Neural cell (in vitro differentiated cells): ENCODE results near the gene ATP6V1F. TPM values are rescaled to one million over a fixed set of nuclear protein-coding genes. Genes with fewer than 3 reads are reported as not detected.

Source experiments
- H2AFZ ChIP-seq: fragments of 200-600, 300-800 bp; sonication (generic), shearing (Covaris generic); 2 replicates; pipeline ENCODE4 v1.6.0; 2014; ENCODE audit warnings: low read depth, mild to moderate bottlenecking, antibody characterized with exemption, low read length, moderate library complexity
- H3F3A ChIP-seq: fragments of 200-600 bp; shearing (Covaris generic); 2 replicates; pipeline ENCODE4 v1.6.1; 2016; ENCODE audit warnings: mild to moderate bottlenecking, moderate library complexity, mixed read lengths, antibody characterized with exemption, low read length; ENCODE audit not compliant: insufficient read depth, poor library complexity, severe bottlenecking
- H3K27ac ChIP-seq: fragments of 200-600, 300-800 bp; sonication (generic), shearing (Covaris generic); 2 replicates; pipeline ENCODE4 v1.5.1; 2014; ENCODE audit warnings: mild to moderate bottlenecking, low read length, moderate library complexity
- H3K27me3 ChIP-seq: fragments of 300-800, 200-600 bp; sonication (generic), shearing (Covaris generic); 2 replicates; pipeline ENCODE4 v1.6.0; 2014; ENCODE audit warnings: mild to moderate bottlenecking, low read depth, low read length, moderate library complexity; ENCODE audit not compliant: insufficient read depth
- H3K36me3 ChIP-seq: fragments of 300-800, 200-600 bp; sonication (generic), shearing (Covaris generic); 2 replicates; pipeline ENCODE4 v1.5.1; 2014; ENCODE audit warnings: mild to moderate bottlenecking, antibody characterized with exemption, low read length, moderate library complexity; ENCODE audit not compliant: insufficient read depth
- H3K4me2 ChIP-seq: fragments of 300-800, 200-600 bp; sonication (generic), shearing (Covaris generic); 2 replicates; pipeline ENCODE4 v1.6.0; 2014; ENCODE audit warnings: mild to moderate bottlenecking, low read length
- H3K4me3 ChIP-seq: fragments of 300-800, 200-600 bp; sonication (generic), shearing (Covaris generic); 2 replicates; pipeline ENCODE4 v1.5.1; 2014; ENCODE audit warnings: mild to moderate bottlenecking, low read length, moderate library complexity
- H3K79me2 ChIP-seq: fragments of 200-600 bp; shearing (Covaris generic); replicated peaks from 2 replicates; pipeline ENCODE4 v1.6.0; 2014; ENCODE audit warnings: mild to moderate bottlenecking, low read length, moderate library complexity; ENCODE audit not compliant: insufficient read depth
- H3K9ac ChIP-seq: fragments of 300-800, 200-600 bp; sonication (generic), shearing (Covaris generic); 2 replicates; pipeline ENCODE4 v1.6.1; 2016; ENCODE audit warnings: mild to moderate bottlenecking, low read length, mixed read lengths
- H3K9me2 ChIP-seq: fragments of 200-600 bp; shearing (Covaris generic); 2 replicates; pipeline ENCODE4 v1.6.1; 2016; ENCODE audit warnings: mild to moderate bottlenecking, low read length, mixed read lengths; ENCODE audit not compliant: insufficient read depth
- H3K9me3 ChIP-seq: fragments of 200-600, 300-800 bp; sonication (generic), shearing (Covaris generic); 2 replicates; pipeline ENCODE4 v1.6.1; 2016; ENCODE audit warnings: mild to moderate bottlenecking, mixed run types, low read length, moderate library complexity, mixed read lengths
- H4K20me1 ChIP-seq: fragments of 200-600 bp; shearing (Covaris generic); 2 replicates; pipeline ENCODE4 v1.6.1; 2016; ENCODE audit warnings: mild to moderate bottlenecking, mixed run types; ENCODE audit not compliant: insufficient read depth
- EP300 ChIP-seq: fragments of 450-650 bp; conservative IDR thresholded peaks from 2 replicates; pipeline ENCODE4 v1.6.1; 2014; ENCODE audit warnings: antibody characterized with exemption, mild to moderate bottlenecking, moderate library complexity; ENCODE audit not compliant: poor library complexity, severe bottlenecking
- EZH2 ChIP-seq: fragments of 200-600, 300-800 bp; shearing (Covaris generic), sonication (generic); IDR thresholded peaks from 2 replicates; pipeline ENCODE4 v1.6.1; 2014; ENCODE audit warnings: antibody characterized with exemption, low read length, borderline replicate concordance, mild to moderate bottlenecking; ENCODE audit not compliant: insufficient read depth, poor library complexity, severe bottlenecking
- MXI1 ChIP-seq: fragments of 450-650 bp; conservative IDR thresholded peaks from 2 replicates; pipeline ENCODE4 v1.6.1; 2014; ENCODE audit warnings: antibody characterized with exemption, mild to moderate bottlenecking; ENCODE audit not compliant: poor library complexity, severe bottlenecking
- REST ChIP-seq: IDR thresholded peaks from 2 replicates; pipeline ENCODE4 v1.6.1; 2012; ENCODE audit warnings: borderline replicate concordance
- SMC3 ChIP-seq: fragments of 450-650 bp; conservative IDR thresholded peaks from 2 replicates; pipeline ENCODE4 v1.6.1; 2014; ENCODE audit warnings: antibody characterized with exemption, mild to moderate bottlenecking, moderate library complexity; ENCODE audit not compliant: poor library complexity
- polyA plus RNA-seq: library from polyadenylated mRNA; depleted of rRNA; stranded (reverse); fragments of >200 nt; gene quantifications from 2 replicates; pipeline ENCODE4 v1.2.3, GENCODE V29; 2014

Gene ATP6V1F
- polyA plus RNA-seq, 1 donor from 2014 or later, result 246 TPM

GRCh38 chr7:128872394-128872824, 9.8 kb downstream of the ATP6V1F start:
- no peak overlapping the region for H3K4me2 ChIP-seq
- H3K36me3 ChIP-seq, result no peaks in the 10 kb centered on the region
- H3K4me3 ChIP-seq, result no peak overlapping the region
- H3F3A ChIP-seq, result no peaks in the 10 kb centered on the region
- no peaks in the 10 kb centered on the region for H3K9me2 ChIP-seq
- no peak for TF ChIP-seq SMC3
- no peak for TF ChIP-seq REST
- no peak for TF ChIP-seq EP300
- no peak for TF ChIP-seq MXI1
- H3K9ac ChIP-seq, result no peak overlapping the region
- H2AFZ ChIP-seq, result no peak overlapping the region
- no peaks in the 10 kb centered on the region for H3K9me3 ChIP-seq
- no peak overlapping the region for H3K27ac ChIP-seq
- H3K79me2 ChIP-seq, result no peaks in the 10 kb centered on the region
- peaks cover 27% of the 10 kb centered on the region for H3K27me3 ChIP-seq
- H4K20me1 ChIP-seq, result no peaks in the 10 kb centered on the region

- H2AFZ ChIP-seq, result no peak overlapping the region
- no peaks in the 10 kb centered on the region for H3K36me3 ChIP-seq
- peaks cover 21% of the 10 kb centered on the region for H3K27me3 ChIP-seq
- H3K27ac ChIP-seq, result no peak overlapping the region
- no peak overlapping the region for H3K4me3 ChIP-seq
- H3K79me2 ChIP-seq, result no peaks in the 10 kb centered on the region
- TF ChIP-seq SMC3 (no peak), EP300 (no peak), REST (no peak), EZH2 (no peak)
- no peak overlapping the region for H3K4me2 ChIP-seq
- H3K9me3 ChIP-seq, result no peaks in the 10 kb centered on the region
- H3F3A ChIP-seq, result no peaks in the 10 kb centered on the region
- no peak overlapping the region for H3K9ac ChIP-seq
- no peaks in the 10 kb centered on the region for H3K9me2 ChIP-seq
- H4K20me1 ChIP-seq, result no peaks in the 10 kb centered on the region
Observed at GRCh38 chr7:128873234-128873633, 10.6 kb downstream of the ATP6V1F start.
